Effector memory CD8-positive, alpha-beta T cell (primary cell): ENCODE results near the gene SRGAP1.
"Not testable (repeated sequence)": the region's sequence is repeated elsewhere in the genome, so short reads cannot be mapped to it uniquely, and the experiment has no call there.

Source experiments
- ATAC-seq: fragments of 150-1000 bp; cut with Tn5 transposase; replicated peaks from 2 replicates; pipeline ENCODE4 v1.10.0; 2021; ENCODE audit warnings: mild to moderate bottlenecking, moderate library complexity
- DNase-seq, 3 experiments: peaks; one replicate each; pipeline ENCODE4 v3.0.0; 2021
- H3K27ac Mint-ChIP-seq, 2 donors: one replicate each; pipeline ENCODE4 v1.8.0; 2022; ENCODE audit warnings: mild to moderate bottlenecking in 2 of 2, mixed read lengths in 2 of 2, moderate library complexity in 2 of 2
- H3K27me3 Mint-ChIP-seq, 2 donors: one replicate each; pipeline ENCODE4 v1.8.0; 2022; ENCODE audit warnings: mixed read lengths in 2 of 2
- H3K36me3 Mint-ChIP-seq: one replicate; pipeline ENCODE4 v1.8.0; 2022; ENCODE audit warnings: mild to moderate bottlenecking, moderate library complexity, mixed read lengths; ENCODE audit not compliant: insufficient read depth
- H3K4me1 Mint-ChIP-seq, 2 donors: one replicate each; pipeline ENCODE4 v1.8.0; 2022; ENCODE audit warnings: low read depth in 2 of 2, mixed read lengths in 2 of 2
- H3K4me3 Mint-ChIP-seq, 2 donors: one replicate each; pipeline ENCODE4 v1.8.0; 2022; ENCODE audit warnings: mild to moderate bottlenecking in 2 of 2, mixed read lengths in 2 of 2, moderate library complexity in 2 of 2
- H3K9me3 Mint-ChIP-seq, 2 donors: one replicate each; pipeline ENCODE4 v1.8.0; 2022; ENCODE audit warnings: mixed read lengths in 2 of 2

SRGAP1 gene

DNA sequence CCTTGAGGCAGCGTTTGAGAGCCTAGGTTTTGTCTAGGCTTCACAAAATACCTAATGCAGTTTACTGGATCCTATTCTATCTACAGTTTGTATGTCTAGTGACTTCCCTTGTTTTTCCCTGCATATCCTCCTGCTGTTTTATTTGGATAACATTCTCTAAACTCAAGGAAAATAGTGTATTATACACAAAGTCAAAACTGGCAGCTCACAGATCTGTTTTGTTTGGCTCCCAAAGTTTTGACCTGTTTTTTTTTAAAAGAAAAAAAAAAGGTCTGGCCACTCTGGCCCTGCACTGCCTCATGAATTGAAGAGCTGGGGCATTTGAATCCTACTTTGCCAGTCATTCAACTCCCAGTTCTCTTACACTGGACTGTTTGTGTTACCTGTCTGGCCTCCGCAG, 222.3 kb downstream of the SRGAP1 start:
- Mint-ChIP-seq H3K4me3 (no peak overlapping the region), H3K36me3 (no peaks in the 10 kb centered on the region), H3K27me3 (peaks cover 0 to 11% of the 10 kb centered on the region in 2 donors), H3K27ac (no peak overlapping the region), H3K4me1 (no peaks in the 10 kb centered on the region), H3K9me3 (no peaks in the 10 kb centered on the region)
- DNase-seq: no peak
- ATAC-seq: no peak

DNA sequence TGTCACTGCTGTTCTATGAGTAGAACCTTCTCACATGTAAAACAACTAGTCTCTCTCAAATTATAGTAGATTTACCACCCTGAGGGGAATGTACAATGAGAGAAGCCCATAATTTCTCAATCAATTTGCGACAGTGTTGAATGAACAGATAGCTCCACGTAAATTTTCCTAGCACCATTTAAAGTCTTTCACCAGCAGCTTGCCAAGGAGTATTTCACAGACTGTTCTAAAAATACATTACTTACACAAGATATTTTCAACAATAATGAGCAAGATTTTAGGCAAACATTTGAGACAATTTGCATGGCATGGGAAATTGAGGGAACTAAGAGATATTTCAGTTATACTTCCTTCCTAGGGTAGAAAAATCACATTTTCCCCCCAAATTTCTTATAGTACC, 226.0 kb downstream of the SRGAP1 start:
- H3K4me1 Mint-ChIP-seq: no peaks in the 10 kb centered on the region
- H3K27me3 Mint-ChIP-seq: no peaks in the 10 kb centered on the region
- no peak for ATAC-seq
- no peak overlapping the region for H3K4me3 Mint-ChIP-seq
- H3K27ac Mint-ChIP-seq: no peak overlapping the region
- DNase-seq: no peak
- no peaks in the 10 kb centered on the region for H3K9me3 Mint-ChIP-seq
- H3K36me3 Mint-ChIP-seq: no peaks in the 10 kb centered on the region

DNA sequence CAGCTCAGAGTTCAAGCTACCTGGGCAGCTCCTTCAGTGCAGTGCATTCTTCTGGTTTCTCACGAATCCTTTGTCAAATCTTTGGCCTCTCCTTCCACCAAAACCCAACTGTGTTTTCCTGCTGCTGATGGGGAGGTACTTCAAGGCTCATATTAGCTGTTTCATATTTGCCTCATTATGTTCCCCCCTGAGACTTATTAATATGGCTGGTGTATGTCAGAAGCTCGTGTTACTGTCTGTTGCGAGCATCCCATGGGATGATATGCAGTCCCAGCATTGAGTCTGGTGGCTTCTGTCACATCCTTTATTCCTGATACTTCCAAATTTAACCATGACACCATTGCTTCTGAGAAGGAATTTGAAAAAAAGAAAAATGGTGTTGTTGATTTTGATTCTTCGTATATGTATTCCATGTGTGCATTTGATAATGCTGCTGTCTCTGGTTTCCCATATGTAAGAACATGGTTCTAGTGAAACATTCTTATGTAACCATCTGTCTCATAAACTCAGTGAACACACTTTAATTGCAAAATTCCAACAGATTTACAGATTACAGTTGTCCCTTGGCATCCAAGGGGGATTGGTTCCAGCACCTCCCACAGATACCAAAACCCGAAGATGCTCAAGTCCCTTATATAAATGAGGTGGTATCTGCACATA, 228.5 kb downstream of the SRGAP1 start:
- Mint-ChIP-seq H3K4me1 (no peaks in the 10 kb centered on the region), H3K27me3 (peaks cover 0 to 6% of the 10 kb centered on the region in 2 donors), H3K9me3 (no peaks in the 10 kb centered on the region), H3K36me3 (no peaks in the 10 kb centered on the region), H3K4me3 (no peak overlapping the region), H3K27ac (no peak overlapping the region)
- no peak for DNase-seq
- ATAC-seq: no peak

DNA sequence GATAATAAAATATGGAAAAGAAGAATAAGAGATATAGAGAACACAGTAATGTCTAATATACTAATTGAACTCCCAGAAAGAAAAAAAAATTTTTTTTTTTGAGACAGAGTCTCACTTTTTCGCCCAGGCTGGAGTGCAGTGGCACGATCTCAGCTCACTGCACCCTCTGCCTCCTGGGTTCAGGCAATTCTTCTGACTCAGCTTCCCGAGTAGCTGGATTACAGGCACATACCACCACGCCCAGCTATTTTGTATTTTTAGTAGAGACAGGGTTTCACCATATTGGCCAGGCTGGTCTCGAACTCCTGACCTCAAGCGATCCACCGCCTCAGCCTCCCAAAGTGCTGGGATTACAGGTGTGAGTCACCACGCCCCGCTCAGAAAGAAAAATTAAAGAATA, 232.1 kb downstream of the SRGAP1 start:
- H3K4me1 Mint-ChIP-seq, ATAC-seq, DNase-seq, H3K27ac Mint-ChIP-seq, H3K36me3 Mint-ChIP-seq, H3K27me3 Mint-ChIP-seq, H3K4me3 Mint-ChIP-seq, H3K9me3 Mint-ChIP-seq: not testable (repeated sequence)

DNA sequence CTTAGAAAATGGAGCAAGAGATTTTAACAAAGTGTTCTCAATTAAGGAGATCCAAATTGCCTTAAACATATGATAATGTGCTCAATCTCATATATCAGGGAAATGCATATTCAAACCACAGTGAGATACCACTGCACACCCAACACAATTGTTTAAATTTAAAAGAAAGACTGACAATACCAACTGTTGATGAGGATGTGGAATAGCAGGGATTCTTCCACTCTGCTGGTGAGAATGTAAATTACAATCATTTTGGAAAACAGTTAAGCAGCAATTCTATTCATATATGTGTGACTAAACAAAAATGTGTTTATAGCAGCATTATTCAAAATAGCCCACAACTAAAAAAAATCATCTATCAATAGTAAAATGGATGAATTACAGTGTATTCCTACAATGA, 233.4 kb downstream of the SRGAP1 start:
- no peak for ATAC-seq
- H3K9me3 Mint-ChIP-seq: no peaks in the 10 kb centered on the region
- peaks cover 0 to 6% of the 10 kb centered on the region in 2 donors for H3K27me3 Mint-ChIP-seq
- no peaks in the 10 kb centered on the region for H3K4me1 Mint-ChIP-seq
- no peaks in the 10 kb centered on the region for H3K36me3 Mint-ChIP-seq
- no peak for DNase-seq
- no peak overlapping the region for H3K4me3 Mint-ChIP-seq
- no peak overlapping the region for H3K27ac Mint-ChIP-seq

DNA sequence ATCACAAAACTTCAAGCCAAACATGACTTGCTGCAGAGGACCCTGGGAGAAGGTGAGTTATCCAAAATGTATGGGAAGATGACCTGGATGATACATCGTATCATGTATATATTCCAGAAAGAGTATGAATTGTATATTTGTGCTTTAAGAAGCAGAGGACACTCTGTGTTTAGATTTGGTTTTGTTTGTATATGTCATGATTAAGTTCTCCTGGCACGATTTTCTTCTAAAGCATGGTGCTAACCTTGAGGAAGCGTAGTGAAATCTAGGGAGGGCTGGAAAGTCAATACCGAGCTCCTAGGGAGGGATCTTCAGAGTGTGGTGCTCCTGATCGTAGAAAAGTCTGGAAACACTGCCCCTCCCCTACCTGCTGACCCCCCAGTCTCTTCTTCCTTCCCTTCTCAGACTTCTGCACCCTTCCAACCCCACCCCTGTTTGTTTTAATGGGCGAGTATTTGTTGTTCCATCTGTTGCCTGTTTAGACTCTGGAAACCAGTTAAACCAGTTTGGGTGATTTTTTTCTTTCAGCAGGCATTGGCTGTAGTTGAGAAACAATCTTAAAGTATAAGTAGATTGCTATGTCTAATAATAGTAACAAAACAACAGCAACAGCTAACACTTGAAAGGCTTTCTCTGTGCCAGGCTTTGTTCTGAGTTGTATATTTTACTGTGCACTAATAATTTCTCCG, 236.0 kb downstream of the SRGAP1 start:
- no peak for ATAC-seq
- no peak for DNase-seq
- Mint-ChIP-seq H3K9me3 (no peaks in the 10 kb centered on the region), H3K4me1 (no peaks in the 10 kb centered on the region), H3K36me3 (no peaks in the 10 kb centered on the region), H3K4me3 (no peak overlapping the region), H3K27ac (no peak overlapping the region), H3K27me3 (peaks cover 0 to 6% of the 10 kb centered on the region in 2 donors)

DNA sequence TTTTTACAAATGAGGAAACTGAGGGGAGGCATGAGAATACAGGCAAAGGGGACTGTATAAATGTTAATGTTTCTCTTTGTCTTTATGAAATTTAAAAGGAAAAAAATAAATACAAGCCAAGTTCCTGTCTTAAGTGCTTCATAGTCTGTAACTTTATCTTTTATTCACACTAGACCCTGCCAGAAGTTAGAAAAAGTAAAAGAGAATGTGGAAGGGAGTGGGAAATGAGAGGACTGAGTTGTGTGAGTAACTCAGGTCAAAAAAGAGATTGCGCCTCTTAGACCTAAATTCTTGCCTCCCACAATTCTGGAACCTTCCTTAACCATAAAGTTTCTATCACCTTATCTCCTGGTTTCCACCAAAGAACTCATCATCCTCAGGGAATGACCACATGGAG, 236.5 kb downstream of the SRGAP1 start:
- DNase-seq (no peak), ATAC-seq (no peak)
- H3K4me1 Mint-ChIP-seq: no peaks in the 10 kb centered on the region
- no peaks in the 10 kb centered on the region for H3K9me3 Mint-ChIP-seq
- H3K27me3 Mint-ChIP-seq: peaks cover 0 to 5% of the 10 kb centered on the region in 2 donors
- no peak overlapping the region for H3K27ac Mint-ChIP-seq
- H3K36me3 Mint-ChIP-seq: no peaks in the 10 kb centered on the region
- no peak overlapping the region for H3K4me3 Mint-ChIP-seq

DNA sequence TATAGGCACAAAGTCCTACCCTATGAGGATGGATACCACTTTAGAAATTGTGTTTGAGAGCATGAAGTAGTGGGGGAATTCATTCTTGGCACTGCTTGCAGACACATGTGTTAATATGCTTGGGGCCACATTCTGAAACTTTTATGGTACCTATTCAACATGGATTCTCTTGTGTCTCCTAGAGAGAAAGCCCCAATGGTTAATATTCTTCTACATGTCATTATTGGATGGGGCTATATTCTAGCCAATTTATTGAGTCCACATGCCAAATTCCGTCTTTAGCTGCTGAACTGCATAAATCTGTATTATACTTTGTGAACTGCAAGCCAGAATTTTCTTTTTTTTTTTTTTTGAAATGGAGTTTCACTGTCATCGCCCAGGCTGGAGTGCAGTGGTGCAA, 237.6 kb downstream of the SRGAP1 start:
- H3K27ac Mint-ChIP-seq: no peak overlapping the region
- H3K27me3 Mint-ChIP-seq: no peaks in the 10 kb centered on the region
- no peak overlapping the region for H3K4me3 Mint-ChIP-seq
- DNase-seq: no peak
- ATAC-seq: no peak
- H3K9me3 Mint-ChIP-seq: no peaks in the 10 kb centered on the region
- H3K4me1 Mint-ChIP-seq: no peaks in the 10 kb centered on the region
- no peaks in the 10 kb centered on the region for H3K36me3 Mint-ChIP-seq

DNA sequence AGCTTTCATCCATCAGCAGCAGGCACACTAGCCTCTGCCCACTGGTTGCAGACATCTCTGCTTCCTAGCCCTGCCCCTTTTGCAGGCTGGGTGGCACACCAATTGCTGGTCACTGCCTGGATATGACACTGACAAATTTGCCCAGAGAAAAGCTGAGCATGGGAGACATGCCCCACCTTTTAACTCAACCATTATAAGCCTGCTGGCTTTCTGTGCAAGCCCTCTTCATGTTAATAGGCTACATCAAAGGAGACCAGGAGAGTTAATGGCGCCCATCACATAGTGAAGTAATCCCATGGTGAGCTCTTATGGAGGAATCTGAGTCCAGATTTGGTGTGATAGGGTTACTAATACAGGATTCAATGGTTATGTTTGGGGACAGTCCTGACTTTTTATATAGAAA, 238.4 kb downstream of the SRGAP1 start:
- H3K27ac Mint-ChIP-seq: no peak overlapping the region
- H3K27me3 Mint-ChIP-seq: no peaks in the 10 kb centered on the region
- H3K36me3 Mint-ChIP-seq: no peaks in the 10 kb centered on the region

DNA sequence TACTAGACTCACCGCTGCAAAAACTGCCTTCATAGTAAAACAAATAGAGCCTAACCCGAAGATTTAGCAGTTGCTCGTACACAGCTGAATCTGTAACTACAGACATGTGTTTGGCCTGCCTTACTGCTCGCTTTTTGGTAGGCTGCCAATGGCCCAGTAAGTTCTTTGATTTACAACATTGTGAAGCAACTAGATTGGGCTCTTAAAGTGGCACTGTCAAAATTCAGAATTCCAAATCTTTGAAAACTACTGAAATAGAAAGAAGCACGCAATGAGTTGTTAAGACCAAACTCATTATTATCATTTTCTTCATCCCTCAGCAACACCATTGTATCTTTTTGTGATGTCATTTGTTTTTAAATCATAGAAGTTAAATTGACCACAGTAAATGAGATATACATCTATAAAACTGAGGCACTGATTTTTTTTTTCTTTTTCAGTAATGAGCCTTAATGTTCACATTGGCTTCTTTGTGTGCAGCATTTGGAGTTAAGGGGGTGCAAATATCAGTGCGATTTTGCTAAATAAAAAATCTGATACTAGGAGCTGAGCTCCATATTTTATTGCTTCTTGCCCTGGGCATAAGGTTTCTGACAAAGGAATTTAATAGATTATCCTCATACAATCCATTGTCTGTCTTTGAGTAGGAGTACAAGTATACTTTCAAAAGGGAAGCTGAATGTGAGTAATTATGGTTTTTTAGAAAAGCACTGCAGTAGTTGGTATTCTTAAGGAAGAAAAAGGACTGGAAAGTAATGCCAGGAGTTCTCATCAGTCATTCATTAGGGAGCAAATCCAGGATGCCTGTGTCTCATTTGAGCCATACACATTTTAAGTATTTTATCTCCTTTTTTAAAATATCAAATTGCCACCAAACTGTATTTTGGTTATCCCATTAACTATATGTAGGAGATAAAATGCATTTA, 239.0 kb downstream of the SRGAP1 start:
- H3K4me1 Mint-ChIP-seq: no peaks in the 10 kb centered on the region
- H3K36me3 Mint-ChIP-seq: no peaks in the 10 kb centered on the region
- DNase-seq (no peak), ATAC-seq (no peak)
- no peaks in the 10 kb centered on the region for H3K9me3 Mint-ChIP-seq
- no peak overlapping the region for H3K4me3 Mint-ChIP-seq
- no peaks in the 10 kb centered on the region for H3K27me3 Mint-ChIP-seq
- no peak overlapping the region for H3K27ac Mint-ChIP-seq

More for the DNA sequence above, 238.4 kb downstream of the SRGAP1 start:
- Mint-ChIP-seq H3K4me1 (no peaks in the 10 kb centered on the region), H3K4me3 (no peak overlapping the region), H3K9me3 (no peaks in the 10 kb centered on the region)
- DNase-seq (no peak), ATAC-seq (no peak)

DNA sequence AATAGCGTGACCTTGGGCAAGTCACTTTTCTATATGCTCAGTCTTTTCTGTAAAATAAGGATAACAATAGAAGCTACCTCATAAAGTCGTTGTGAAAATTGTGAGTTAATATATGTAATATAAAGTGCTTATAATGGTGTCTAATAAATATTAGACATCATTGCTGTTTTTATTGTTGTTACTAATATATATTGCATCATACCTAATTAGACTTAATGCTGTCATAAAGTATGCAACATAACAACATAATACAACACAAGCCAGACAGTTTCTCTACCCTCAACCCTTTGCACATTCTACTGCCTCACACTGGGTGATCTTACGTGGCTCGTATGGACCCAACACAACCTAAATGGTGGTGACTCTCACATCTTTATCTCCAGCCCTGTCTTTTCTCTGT, 240.7 kb downstream of the SRGAP1 start:
- ATAC-seq: no peak
- no peaks in the 10 kb centered on the region for H3K4me1 Mint-ChIP-seq
- H3K36me3 Mint-ChIP-seq: no peaks in the 10 kb centered on the region
- no peak for DNase-seq
- no peaks in the 10 kb centered on the region for H3K9me3 Mint-ChIP-seq
- no peak overlapping the region for H3K4me3 Mint-ChIP-seq
- H3K27me3 Mint-ChIP-seq: peaks cover 8 to 11% of the 10 kb centered on the region in 2 donors
- no peak overlapping the region for H3K27ac Mint-ChIP-seq

DNA sequence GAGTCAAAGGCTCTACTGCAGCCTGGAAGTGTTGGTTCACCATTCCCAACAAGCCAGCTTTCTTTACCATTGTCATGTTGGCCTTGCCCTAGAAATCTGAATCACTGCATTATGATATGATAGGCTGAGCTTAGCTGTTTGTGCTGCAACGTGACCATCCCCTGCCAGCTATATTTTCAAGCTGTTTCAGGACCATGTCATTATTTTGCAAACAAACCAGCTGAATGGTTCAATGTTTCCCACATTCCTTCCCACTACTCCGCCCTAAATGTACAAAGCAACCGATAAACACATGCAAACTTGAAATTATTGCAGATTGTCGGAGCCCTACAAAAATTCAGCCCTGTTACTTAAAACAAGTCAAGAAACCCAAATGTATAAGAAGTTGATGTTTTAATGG, 241.5 kb downstream of the SRGAP1 start:
- H3K27me3 Mint-ChIP-seq: peaks cover 8 to 11% of the 10 kb centered on the region in 2 donors
- no peaks in the 10 kb centered on the region for H3K4me1 Mint-ChIP-seq
- no peaks in the 10 kb centered on the region for H3K36me3 Mint-ChIP-seq
- DNase-seq (no peak), ATAC-seq (no peak)
- H3K9me3 Mint-ChIP-seq: no peaks in the 10 kb centered on the region
- H3K27ac Mint-ChIP-seq: no peak overlapping the region
- H3K4me3 Mint-ChIP-seq: no peak overlapping the region

DNA sequence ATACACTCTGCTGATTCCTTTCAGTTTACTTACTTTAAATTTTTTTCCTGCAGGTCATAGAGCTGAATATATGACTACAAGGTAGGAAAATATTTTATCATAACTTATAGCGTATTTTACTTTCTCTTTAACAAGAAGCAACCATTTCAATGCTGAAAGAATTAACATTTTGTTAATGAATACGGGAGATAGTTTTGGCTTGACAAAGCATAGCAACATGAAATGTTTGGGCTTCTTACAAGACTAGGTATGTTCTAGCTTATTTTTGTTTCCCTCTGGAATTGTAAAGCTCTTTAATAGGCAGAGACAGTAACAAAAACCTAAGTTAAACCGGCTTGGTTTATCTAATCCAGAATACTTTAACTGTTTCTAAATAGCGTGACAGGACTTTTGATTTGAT, 242.4 kb downstream of the SRGAP1 start:
- Mint-ChIP-seq H3K9me3 (no peaks in the 10 kb centered on the region), H3K27me3 (peaks cover 8 to 11% of the 10 kb centered on the region in 2 donors), H3K4me1 (no peaks in the 10 kb centered on the region), H3K27ac (no peak overlapping the region), H3K36me3 (no peaks in the 10 kb centered on the region), H3K4me3 (no peak overlapping the region)
- DNase-seq (no peak), ATAC-seq (no peak)

DNA sequence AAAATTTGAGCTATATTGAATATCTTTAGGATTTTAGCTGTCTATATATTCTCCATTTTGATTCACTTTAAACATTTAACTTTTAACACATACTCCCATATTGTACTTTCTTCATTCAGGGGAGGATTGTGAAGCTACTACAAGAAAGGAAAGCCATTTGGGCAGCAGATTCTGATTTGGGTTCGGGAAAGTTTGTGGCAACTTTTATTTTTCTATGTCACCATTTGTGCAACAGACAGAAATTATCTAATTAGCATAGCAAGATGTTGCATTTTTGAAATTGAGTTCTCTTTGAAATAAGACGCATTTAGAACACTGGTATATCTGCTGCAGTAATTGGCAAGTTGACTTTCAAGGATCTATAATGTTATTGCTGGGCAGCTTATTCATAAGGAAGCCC, 243.3 kb downstream of the SRGAP1 start:
- no peaks in the 10 kb centered on the region for H3K9me3 Mint-ChIP-seq
- H3K36me3 Mint-ChIP-seq: no peaks in the 10 kb centered on the region

More for the DNA sequence above, 243.3 kb downstream of the SRGAP1 start:
- H3K4me3 Mint-ChIP-seq: no peak overlapping the region
- no peak overlapping the region for H3K27ac Mint-ChIP-seq
- no peaks in the 10 kb centered on the region for H3K4me1 Mint-ChIP-seq
- H3K27me3 Mint-ChIP-seq: peaks cover 8 to 11% of the 10 kb centered on the region in 2 donors
- DNase-seq (no peak), ATAC-seq (no peak)
